Measurements from ENCODE around the gene FKBP4. TPM values are rescaled to one million over a fixed set of nuclear protein-coding genes. Genes with fewer than 3 reads are reported as not detected.

The FKBP4 gene
- total RNA-seq, 2 donors from 2014 or later: 139 to 253 TPM

DNA sequence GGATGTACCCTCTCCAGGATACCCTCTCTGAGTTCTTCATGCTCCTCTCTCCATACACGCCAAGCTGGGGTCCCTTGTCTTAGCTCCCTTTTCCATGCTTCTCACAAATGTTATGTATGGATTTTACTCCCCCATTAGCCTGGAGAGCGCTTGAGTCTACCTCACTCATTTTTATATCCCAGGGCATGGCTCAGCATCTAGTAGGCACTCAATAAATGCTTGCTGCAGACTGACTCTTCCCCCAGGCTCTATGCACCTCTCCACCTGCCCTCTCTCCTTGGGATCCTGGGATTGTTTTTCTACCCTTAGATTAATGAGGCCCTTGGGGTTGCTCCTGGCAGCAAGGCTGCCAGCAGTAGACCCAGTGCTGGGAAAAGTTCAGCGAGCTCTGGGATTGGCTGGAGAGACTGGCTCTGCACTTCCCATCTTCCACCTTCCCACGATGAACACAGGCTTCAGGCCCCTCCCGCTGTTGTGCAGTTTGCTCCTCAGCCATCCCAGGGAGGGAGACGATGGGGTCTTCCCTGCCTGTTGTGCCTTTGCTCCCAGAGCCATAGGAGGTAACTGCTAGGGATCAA is 37.9 kb downstream of the FKBP4 start:
- no peaks in the 10 kb centered on the region for H3K27me3 Mint-ChIP-seq (ENCODE audit: insufficient read depth)
- Histone ChIP-seq H3K27ac (ENCODE audit: low read depth, low read length) (no peak overlapping the region), H3K36me3 (ENCODE audit: control insufficient read depth, insufficient read depth, low read length) (peaks cover 18% of the 10 kb centered on the region), H3K9ac (ENCODE audit: extremely low read depth, low read length, poor library complexity, severe bottlenecking) (no peak overlapping the region), H3K9me3 (ENCODE audit: control insufficient read depth, low read length) (no peaks in the 10 kb centered on the region), H3K4me3 (ENCODE audit: low read length) (no peak overlapping the region), H3K27me3 (ENCODE audit: control insufficient read depth, insufficient read depth, low read length, poor library complexity, severe bottlenecking) (no peaks in the 10 kb centered on the region), H3K4me1 (ENCODE audit: control insufficient read depth, insufficient read depth, low read length) (peaks cover 7% of the 10 kb centered on the region)
- no peak overlapping the region for H3K4me3 Mint-ChIP-seq
- H3K27ac Mint-ChIP-seq: no peak overlapping the region
- WGBS, 2 experiments (ENCODE audit: insufficient coverage in 1 of 2, insufficient read length in 1 of 2): 85 to 92% methylated on average over 4 to 6 of the region's 6 CpGs
- TF ChIP-seq CTCF (conservative IDR thresholded peaks at IDR 0.05): no peak
- peaks cover 40% of the 10 kb centered on the region for H3K36me3 Mint-ChIP-seq (ENCODE audit: low read depth)
- no peak for DNase-seq
- H3K4me1 Mint-ChIP-seq: peaks cover 7% of the 10 kb centered on the region
- no peaks in the 10 kb centered on the region for H3K9me3 Mint-ChIP-seq

DNA sequence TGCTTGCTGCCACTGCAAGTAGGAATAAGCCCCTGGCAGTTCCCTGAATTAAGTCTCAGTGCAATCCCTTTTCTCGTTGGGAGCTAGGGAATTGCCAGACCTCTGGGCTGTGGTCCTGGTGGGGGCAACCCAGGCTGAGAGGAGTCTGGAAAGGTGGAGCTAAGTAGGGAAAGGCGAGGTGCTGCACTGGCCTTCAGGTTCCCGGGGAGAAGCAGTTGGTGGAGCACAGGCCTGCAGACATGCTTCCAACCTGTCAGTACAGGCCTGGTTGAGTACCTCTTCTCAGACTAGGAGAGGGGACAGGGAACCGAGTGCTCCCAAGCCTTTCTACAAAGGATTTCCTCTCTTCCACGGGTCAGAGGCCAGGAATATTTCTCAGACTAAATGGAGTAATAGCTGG is 38.6 kb downstream of the FKBP4 start:
- Histone ChIP-seq H3K4me3 (ENCODE audit: low read length) (no peak overlapping the region), H3K36me3 (ENCODE audit: control insufficient read depth, insufficient read depth, low read length) (peaks cover 12% of the 10 kb centered on the region), H3K27me3 (ENCODE audit: control insufficient read depth, insufficient read depth, low read length, poor library complexity, severe bottlenecking) (no peaks in the 10 kb centered on the region), H3K27ac (ENCODE audit: low read depth, low read length) (no peak overlapping the region), H3K9me3 (ENCODE audit: control insufficient read depth, low read length) (no peaks in the 10 kb centered on the region), H3K4me1 (ENCODE audit: control insufficient read depth, insufficient read depth, low read length) (peaks cover 7% of the 10 kb centered on the region), H3K9ac (ENCODE audit: extremely low read depth, low read length, poor library complexity, severe bottlenecking) (no peak overlapping the region)
- Mint-ChIP-seq H3K9me3 (no peaks in the 10 kb centered on the region), H3K36me3 (ENCODE audit: low read depth) (peaks cover 35% of the 10 kb centered on the region), H3K4me3 (no peak overlapping the region), H3K4me1 (peaks cover 7% of the 10 kb centered on the region), H3K27me3 (ENCODE audit: insufficient read depth) (no peaks in the 10 kb centered on the region), H3K27ac (no peak overlapping the region)
- no peak for DNase-seq
- no peak for TF ChIP-seq CTCF (conservative IDR thresholded peaks at IDR 0.05)
- WGBS, 2 experiments (ENCODE audit: insufficient coverage in 1 of 2, insufficient read length in 1 of 2): 72 to 86% methylated on average over 2 to 5 of the region's 5 CpGs

DNA sequence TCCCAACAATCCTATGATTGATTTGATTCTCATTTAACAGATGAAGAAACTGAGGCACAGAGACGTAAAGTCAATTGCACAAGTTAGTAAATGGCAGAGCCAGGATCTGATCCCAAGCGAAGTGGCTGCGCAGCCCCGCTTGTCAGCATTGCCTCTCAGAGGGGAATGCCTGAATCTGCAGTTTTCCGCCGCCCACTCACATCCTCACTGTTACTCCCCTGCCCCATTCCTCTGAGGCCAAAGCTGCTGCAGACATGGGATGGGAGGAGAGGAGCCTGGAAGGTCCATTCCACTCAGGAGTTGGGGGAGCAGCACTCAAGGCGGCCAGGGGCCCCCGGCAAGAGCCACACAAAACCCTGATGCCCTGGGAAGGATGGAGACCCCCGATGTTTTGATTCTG is 39.0 kb downstream of the FKBP4 start:
- Histone ChIP-seq H3K27ac (ENCODE audit: low read depth, low read length) (no peak overlapping the region), H3K36me3 (ENCODE audit: control insufficient read depth, insufficient read depth, low read length) (peaks cover 11% of the 10 kb centered on the region), H3K27me3 (ENCODE audit: control insufficient read depth, insufficient read depth, low read length, poor library complexity, severe bottlenecking) (no peaks in the 10 kb centered on the region), H3K9ac (ENCODE audit: extremely low read depth, low read length, poor library complexity, severe bottlenecking) (no peak overlapping the region), H3K9me3 (ENCODE audit: control insufficient read depth, low read length) (no peaks in the 10 kb centered on the region), H3K4me3 (ENCODE audit: low read length) (no peak overlapping the region), H3K4me1 (ENCODE audit: control insufficient read depth, insufficient read depth, low read length) (peaks cover 7% of the 10 kb centered on the region)
- WGBS, 2 experiments (ENCODE audit: insufficient coverage in 1 of 2, insufficient read length in 1 of 2): 87 to 100% methylated on average over 5 to 9 of the region's 9 CpGs
- no peaks in the 10 kb centered on the region for H3K9me3 Mint-ChIP-seq
- H3K27me3 Mint-ChIP-seq (ENCODE audit: insufficient read depth): no peaks in the 10 kb centered on the region
- no peak overlapping the region for H3K27ac Mint-ChIP-seq
- no peak for DNase-seq
- H3K36me3 Mint-ChIP-seq (ENCODE audit: low read depth): peaks cover 32% of the 10 kb centered on the region
- no peak overlapping the region for H3K4me3 Mint-ChIP-seq
- TF ChIP-seq CTCF (conservative IDR thresholded peaks at IDR 0.05): no peak
- peaks cover 7% of the 10 kb centered on the region for H3K4me1 Mint-ChIP-seq

All from endodermal cell (in vitro differentiated cells).